H1 (cell line): ENCODE results near the gene SMU1. TPM values are rescaled to one million over a fixed set of nuclear protein-coding genes. Genes with fewer than 3 reads are reported as not detected.

Experiments
- CTCF ChIA-PET: fragments of 300-600 bp; sonication (Branson Sonifier 250); formaldehyde crosslinking; loops from one replicate; lab custom pipeline; 2021; ENCODE audit not compliant: partially characterized antibody; lab: Charles Lee
- POLR2A ChIA-PET: fragments of 300-600 bp; sonication (Branson Sonifier 250); formaldehyde crosslinking; loops from one replicate; lab custom pipeline; 2021; ENCODE audit warnings: inconsistent platforms; ENCODE audit not compliant: partially characterized antibody; lab: Charles Lee
- DNase-seq, 2 experiments: peaks; one replicate each; pipeline versions ENCODE4 v3.0.0 to v3.0.0-alpha.2; 2010 to 2022; ENCODE audit warnings: low spot score in 2 of 2, low read depth in 1 of 2, mixed read lengths in 1 of 2
- FAIRE-seq: peaks from 2 replicates; lab custom pipeline; 2011; peaks lifted over from hg19 to GRCh38; lab: Jason Lieb, UNC
- H2AFZ ChIP-seq: 2 replicates; pipeline ENCODE4 v1.8.1; 2012; ENCODE audit warnings: low read length, inconsistent platforms
- H2AK5ac ChIP-seq: 2 replicates; pipeline ENCODE4 v1.6.1; 2013; ENCODE audit warnings: low read depth, low read length
- H2BK120ac ChIP-seq: replicated peaks from 2 replicates; pipeline ENCODE3; 2013; ENCODE audit warnings: low read depth, low read length, inconsistent platforms
- H2BK12ac ChIP-seq: 2 replicates; pipeline ENCODE4 v1.6.1; 2013; ENCODE audit warnings: low read depth, low read length
- H2BK15ac ChIP-seq: 2 replicates; pipeline ENCODE4 v1.6.1; 2013; ENCODE audit warnings: low read length
- H2BK20ac ChIP-seq: 2 replicates; pipeline ENCODE4 v1.6.1; 2013; ENCODE audit warnings: low read length
- H2BK5ac ChIP-seq: 2 replicates; pipeline ENCODE4 v1.6.1; 2013; ENCODE audit warnings: low read depth, low read length
- H3K14ac ChIP-seq: 2 replicates; pipeline ENCODE4 v1.6.1; 2013; ENCODE audit warnings: inconsistent platforms; ENCODE audit not compliant: insufficient read length
- H3K18ac ChIP-seq: 2 replicates; pipeline ENCODE4 v1.6.1; 2013; ENCODE audit warnings: low read length; ENCODE audit errors: extremely low read depth
- H3K23ac ChIP-seq: 2 replicates; pipeline ENCODE4 v1.6.1; 2013; ENCODE audit warnings: inconsistent platforms; ENCODE audit not compliant: insufficient read length
- H3K23me2 ChIP-seq: 2 replicates; pipeline ENCODE4 v1.6.1; 2013; ENCODE audit warnings: low read depth, low read length
- H3K27ac ChIP-seq: 2 replicates; pipeline ENCODE4 v1.6.1; 2011; ENCODE audit warnings: low read depth, low read length, inconsistent platforms
- H3K27me3 ChIP-seq, 4 experiments: replicated peaks in 1 of 4; 1 replicate in 1 of 4; 2 replicates in 3 of 4; pipeline versions ENCODE4 v1.6.1 to v1.8.1; 2011 to 2013; ENCODE audit warnings: low read length in 3 of 4, mild to moderate bottlenecking in 3 of 4, inconsistent platforms in 2 of 4, mixed read lengths in 2 of 4, moderate library complexity in 1 of 4; ENCODE audit not compliant: control insufficient read depth in 3 of 4, insufficient read depth in 3 of 4; ENCODE audit errors: extremely low read depth in 1 of 4
- H3K36me3 ChIP-seq, 4 experiments: 2 replicates each; pipeline versions ENCODE4 v1.6.1 to v1.8.1; 2011 to 2013; ENCODE audit warnings: mild to moderate bottlenecking in 4 of 4, low read length in 3 of 4, moderate library complexity in 2 of 4, control low read depth in 1 of 4, inconsistent platforms in 1 of 4; ENCODE audit not compliant: insufficient read depth in 4 of 4, control insufficient read depth in 2 of 4
- H3K4ac ChIP-seq: replicated peaks from 2 replicates; pipeline ENCODE3; 2013; ENCODE audit warnings: low read length, low read depth, mixed read lengths, inconsistent platforms; ENCODE audit not compliant: insufficient read length
- H3K4me1 ChIP-seq, 4 experiments: replicated peaks in 1 of 4; 1 replicate in 1 of 4; 2 replicates in 3 of 4; pipeline versions ENCODE4 v1.6.1 to v1.8.1; 2011 to 2013; ENCODE audit warnings: low read length in 3 of 4, inconsistent platforms in 2 of 4, mixed read lengths in 1 of 4; ENCODE audit not compliant: insufficient read depth in 4 of 4, control insufficient read depth in 3 of 4
- H3K4me2 ChIP-seq, 2 experiments: 2 replicates each; pipeline versions ENCODE4 v1.6.1 to v1.8.1; 2011 to 2013; ENCODE audit warnings: low read depth in 2 of 2, low read length in 2 of 2, control low read depth in 1 of 2, inconsistent platforms in 1 of 2, mild to moderate bottlenecking in 1 of 2; ENCODE audit not compliant: insufficient read depth in 1 of 2
- H3K4me3 ChIP-seq, 4 experiments: fragments of 200-600, 300-600 bp in 1 of 4; sonication (generic), shearing (Covaris generic), sonication (Bioruptor Twin) in 1 of 4; 2 replicates each; pipeline versions ENCODE4 v1.5.1 to v1.8.1; 2011 to 2016; ENCODE audit warnings: low read length in 4 of 4, low read depth in 3 of 4, control low read depth in 2 of 4, inconsistent platforms in 2 of 4, mild to moderate bottlenecking in 2 of 4, mixed read lengths in 1 of 4, moderate library complexity in 1 of 4; ENCODE audit not compliant: insufficient read depth in 2 of 4; ENCODE audit errors: extremely low read depth in 1 of 4
- H3K56ac ChIP-seq: replicated peaks from 2 replicates; pipeline ENCODE3; 2013; ENCODE audit warnings: low read depth, mild to moderate bottlenecking, mixed read lengths, low read length, inconsistent platforms; ENCODE audit not compliant: insufficient read length
- H3K79me1 ChIP-seq: 2 replicates; pipeline ENCODE4 v1.6.1; 2013; ENCODE audit warnings: low read depth, low read length, control low read depth
- H3K79me2 ChIP-seq, 2 experiments: 2 replicates each; pipeline versions ENCODE4 v1.6.1 to v1.8.1; 2012 to 2013; ENCODE audit warnings: low read length in 2 of 2, mild to moderate bottlenecking in 2 of 2, inconsistent platforms in 1 of 2; ENCODE audit not compliant: insufficient read depth in 2 of 2, control insufficient read depth in 1 of 2
- H3K9ac ChIP-seq, 4 experiments: replicated peaks in 1 of 4; 1 replicate in 1 of 4; 2 replicates in 3 of 4; pipeline versions ENCODE4 v1.6.1 to v1.8.1; 2011 to 2013; ENCODE audit warnings: low read depth in 3 of 4, low read length in 3 of 4, control low read depth in 2 of 4, mild to moderate bottlenecking in 2 of 4, moderate library complexity in 2 of 4, inconsistent platforms in 1 of 4; ENCODE audit errors: extremely low read depth in 1 of 4
- H3K9me3 ChIP-seq, 2 experiments: 2 replicates each; pipeline versions ENCODE4 v1.6.1 to v1.8.1; 2012 to 2013; ENCODE audit warnings: mild to moderate bottlenecking in 2 of 2, moderate library complexity in 2 of 2, control low read depth in 1 of 2, inconsistent platforms in 1 of 2, low read depth in 1 of 2, low read length in 1 of 2, mixed read lengths in 1 of 2; ENCODE audit not compliant: insufficient read depth in 2 of 2
- H4K20me1 ChIP-seq, 2 experiments: replicated peaks in 1 of 2; 2 replicates each; pipeline versions ENCODE3 to v1.8.1; 2011 to 2013; ENCODE audit warnings: inconsistent platforms in 2 of 2, low read length in 2 of 2, mild to moderate bottlenecking in 1 of 2; ENCODE audit not compliant: insufficient read depth in 2 of 2, control insufficient read depth in 1 of 2
- H4K5ac ChIP-seq: 2 replicates; pipeline ENCODE4 v1.6.1; 2013; ENCODE audit warnings: low read length, low read depth, mixed read lengths, inconsistent platforms; ENCODE audit not compliant: insufficient read length
- H4K8ac ChIP-seq: 2 replicates; pipeline ENCODE4 v1.8.0; 2013; ENCODE audit warnings: mild to moderate bottlenecking, moderate library complexity, low read length, inconsistent platforms; ENCODE audit not compliant: insufficient read depth; ENCODE audit errors: extremely low read depth
- H4K91ac ChIP-seq: replicated peaks from 2 replicates; pipeline ENCODE3; 2013; ENCODE audit warnings: low read length, mixed read lengths, inconsistent platforms; ENCODE audit not compliant: insufficient read length
- ATF2 ChIP-seq: IDR thresholded peaks from 2 replicates; pipeline ENCODE4 v1.6.1; 2012; ENCODE audit warnings: low read length, inconsistent platforms
- CHD2 ChIP-seq: IDR thresholded peaks from 2 replicates; pipeline ENCODE4 v1.6.1; 2012; ENCODE audit warnings: low read length, improper control_type of control experiment
- EZH2 ChIP-seq: fragments of 200-600 bp; sonication (generic); IDR thresholded peaks from 2 replicates; pipeline ENCODE4 v1.7.1; 2012; ENCODE audit warnings: low read depth, mild to moderate bottlenecking, moderate library complexity, low read length, inconsistent platforms; ENCODE audit not compliant: severe bottlenecking
- HDAC2 ChIP-seq, 2 experiments: fragments of 300-600 bp in 1 of 2; sonication (generic) in 1 of 2; IDR thresholded peaks; 2 replicates each; pipeline ENCODE4 v1.6.1; 2011 to 2012; ENCODE audit warnings: low read depth in 2 of 2, low read length in 2 of 2, mild to moderate bottlenecking in 2 of 2, moderate library complexity in 2 of 2, borderline replicate concordance in 1 of 2, inconsistent platforms in 1 of 2
- HDAC6 ChIP-seq: IDR thresholded peaks from one replicate; pipeline ENCODE4 v1.7.1; 2012; ENCODE audit warnings: low read depth, mild to moderate bottlenecking, inconsistent platforms, low read length, moderate library complexity
- KDM5A ChIP-seq: fragments of 200-600 bp; IDR thresholded peaks from 2 replicates; pipeline ENCODE4 v1.7.1; 2012; ENCODE audit warnings: mild to moderate bottlenecking, low read length, inconsistent platforms, mixed read lengths
- POLR2AphosphoS5 ChIP-seq: IDR thresholded peaks from 2 replicates; pipeline ENCODE4 v1.6.1; 2011; ENCODE audit warnings: low read depth, low read length
- POU5F1 ChIP-seq: IDR thresholded peaks from 2 replicates; pipeline ENCODE4 v1.6.1; 2011; ENCODE audit warnings: low read depth, mild to moderate bottlenecking, low read length, moderate library complexity
- RNF2 ChIP-seq: fragments of 200-900, 300-1000 bp; sonication (generic); IDR thresholded peaks from 2 replicates; pipeline ENCODE4 v1.7.1; 2016; ENCODE audit warnings: borderline replicate concordance, low read depth, mild to moderate bottlenecking, antibody characterized with exemption, low read length; ENCODE audit not compliant: poor library complexity, severe bottlenecking; ENCODE audit errors: missing control alignments
- SIRT6 ChIP-seq: IDR thresholded peaks from one replicate; pipeline ENCODE4 v1.7.1; 2012; ENCODE audit warnings: low read length, inconsistent platforms
- SP2 ChIP-seq: IDR thresholded peaks from 2 replicates; pipeline ENCODE4 v1.6.1; 2012; ENCODE audit warnings: mild to moderate bottlenecking, low read length, inconsistent platforms
- TAF7 ChIP-seq: optimal IDR thresholded peaks from 2 replicates; pipeline ENCODE3; 2011; ENCODE audit warnings: low read depth, mild to moderate bottlenecking, inconsistent platforms, low read length, moderate library complexity, borderline replicate concordance
- WGBS, 2 experiments: shearing (Covaris generic) in 1 of 2; methylation state at CpG; one replicate each; pipeline versions ENCODE4 v1.1.6 to v1.1.7; 2013 to 2015; ENCODE audit warnings: low lambda C conversion rate in 2 of 2, mixed read lengths in 2 of 2, inconsistent platforms in 1 of 2, low coverage in 1 of 2, missing lambda C conversion rate in 1 of 2; ENCODE audit not compliant: insufficient replicate concordance in 2 of 2, insufficient coverage in 1 of 2, insufficient read length in 1 of 2; ENCODE audit errors: extremely low coverage in 1 of 2, missing lambda C conversion rate in 1 of 2; 5-methylcytosine and 5-hydroxymethylcytosine counted together
- polyA plus RNA-seq, 7 experiments: library from polyadenylated mRNA; depleted of rRNA in 3 of 7; stranded (reverse) in 5 of 7; unstranded in 2 of 7; fragments of >200 nt in 5 of 7; fragments of 200-250 nt in 2 of 7; gene quantifications; 1 replicate in 5 of 7; 2 replicates in 1 of 7; 4 replicates in 1 of 7; pipeline versions ENCODE4 v1.2.1 to v1.2.3, GENCODE V29; 2011 to 2013; ENCODE audit warnings: missing spikeins in 2 of 7, mixed read lengths in 2 of 7
- total RNA-seq: library from RNA; stranded (reverse); fragmentation: NEBNext Ultra II Directional; extraction: Animal tissue kit (Norgen Biotek cat#: 25700); gene quantifications from 2 replicates; pipeline ENCODE4 v1.2.1, GENCODE V29; 2021

The SMU1 gene
- total and polyA plus RNA-seq, 2 of the 8 experiments (the other 6 are each of a cell fraction or from before 2014, with no cell fraction given) = 8.4 to 26.0 TPM

- DNase-seq (no peak), FAIRE-seq (no peak)
- no peak overlapping the region for H3K4me2 ChIP-seq
- no peak overlapping the region for H3K4ac ChIP-seq
- no peak overlapping the region for H2BK20ac ChIP-seq
- TF ChIP-seq ATF2 (no peak), HDAC2 (IDR thresholded peaks at IDR 0.05; ENCODE audit: borderline replicate concordance in 1 of 2, low read depth in 2 of 2, low read length in 2 of 2) (no peak), CHD2 (no peak), EZH2 (no peak), SP2 (no peak), POLR2AphosphoS5 (no peak), RNF2 (no peak), SIRT6 (no peak), POU5F1 (no peak), TAF7 (no peak), HDAC6 (no peak), KDM5A (no peak)
- H3K79me1 ChIP-seq = no peaks in the 10 kb centered on the region
- no peak overlapping the region for H2BK120ac ChIP-seq
- H2BK5ac ChIP-seq = no peak overlapping the region
- no peaks in the 10 kb centered on the region for H3K27me3 ChIP-seq
- H3K23ac ChIP-seq = no peak overlapping the region
- H3K36me3 ChIP-seq = no peaks in the 10 kb centered on the region
- H3K4me3 ChIP-seq = no peak overlapping the region
- H4K20me1 ChIP-seq = peaks cover 0 to 2% of the 10 kb centered on the region in 2 experiments
- H2AK5ac ChIP-seq = peak overlapping the region; percentile 96; the same call in 1 of the 2 replicates
- no peak overlapping the region for H2BK15ac ChIP-seq
- H3K9ac ChIP-seq = no peak overlapping the region
- WGBS, 2 experiments = 89% methylated on average over 3 of the region's 3 CpGs; no CpG with 5 or more reads in 1 of the 2 experiments
- no peak overlapping the region for H3K56ac ChIP-seq
- H2AFZ ChIP-seq = no peak overlapping the region
- no peak overlapping the region for H4K5ac ChIP-seq
- H3K4me1 ChIP-seq = peaks cover 0 to 3% (median 0%) of the 10 kb centered on the region in 4 experiments; a peak in 1 of 7 replicates
- H3K23me2 ChIP-seq = no peaks in the 10 kb centered on the region
- CTCF ChIA-PET = interaction anchor here (0.9 to 1.3 kb wide), 2 partner anchors 45 to 103 kb away, joined by 3 to 4 read pairs; no protein-coding TSS in a partner anchor
- H3K27ac ChIP-seq = no peak overlapping the region
- H3K14ac ChIP-seq = no peak overlapping the region
- H3K79me2 ChIP-seq = no peaks in the 10 kb centered on the region
- no peaks in the 10 kb centered on the region; a peak in 1 of 4 replicates for H3K9me3 ChIP-seq
- POLR2A ChIA-PET = no interaction called here
- no peak overlapping the region for H4K8ac ChIP-seq
- no peak overlapping the region for H4K91ac ChIP-seq
- 0 out of 2 replicates have a peak overlapping the region, but pooled peaks have one; percentile 17 for H2BK12ac ChIP-seq
- no peak overlapping the region for H3K18ac ChIP-seq
Measured at GRCh38 chr9:33125461-33125860, 49.0 kb upstream of the SMU1 start.
